ENCODE data around the gene SMARCD1.
"Not testable (repeated sequence)": the region's sequence is repeated elsewhere in the genome, so short reads cannot be mapped to it uniquely, and the experiment has no call there.

Gene SMARCD1

DNA sequence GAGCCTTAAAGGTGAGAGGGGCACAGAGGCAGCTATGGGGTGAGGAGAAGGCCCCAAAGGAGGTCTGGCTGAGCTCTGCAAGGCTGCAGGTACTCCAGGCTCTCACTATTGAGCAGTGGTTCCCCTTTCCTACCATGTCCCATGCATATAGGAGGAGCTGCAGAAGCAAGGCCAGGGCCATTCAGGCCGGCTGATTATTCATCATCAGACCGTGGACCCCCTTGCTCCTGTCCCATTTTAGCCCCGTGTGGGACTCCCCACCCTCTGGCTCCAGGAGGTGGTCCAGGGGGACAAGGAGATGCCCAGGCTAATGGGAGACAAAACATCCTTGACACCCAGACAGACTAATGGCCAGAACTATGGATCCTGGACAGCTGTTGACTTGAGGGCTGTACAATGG is 21.8 kb downstream of the SMARCD1 start:
- DNase-seq, result no peak

- no peak for DNase-seq
Observed at GRCh38 chr12:50107416-50108268, 22.5 kb downstream of the SMARCD1 start.

DNA sequence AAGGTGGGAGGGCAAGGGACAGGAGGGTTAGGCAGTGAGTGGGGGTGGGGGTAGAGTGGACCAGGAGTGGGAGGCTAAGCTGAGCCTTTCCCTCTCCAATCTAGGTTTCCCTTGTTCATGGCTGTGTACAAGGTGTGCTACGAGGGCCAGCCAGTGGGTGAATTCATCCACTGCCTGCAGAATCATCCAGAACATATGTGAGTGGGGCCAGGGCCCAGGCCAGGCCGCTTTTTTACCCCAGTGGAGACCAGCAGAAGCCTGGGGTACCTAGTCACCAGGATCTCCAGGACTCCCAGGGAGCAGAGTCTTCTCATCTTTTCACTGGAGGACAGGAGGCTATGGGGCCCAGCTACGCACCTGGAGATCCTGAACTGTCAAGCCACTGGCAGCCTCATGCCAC is 24.2 kb downstream of the SMARCD1 start:
- DNase-seq, result no peak

DNA sequence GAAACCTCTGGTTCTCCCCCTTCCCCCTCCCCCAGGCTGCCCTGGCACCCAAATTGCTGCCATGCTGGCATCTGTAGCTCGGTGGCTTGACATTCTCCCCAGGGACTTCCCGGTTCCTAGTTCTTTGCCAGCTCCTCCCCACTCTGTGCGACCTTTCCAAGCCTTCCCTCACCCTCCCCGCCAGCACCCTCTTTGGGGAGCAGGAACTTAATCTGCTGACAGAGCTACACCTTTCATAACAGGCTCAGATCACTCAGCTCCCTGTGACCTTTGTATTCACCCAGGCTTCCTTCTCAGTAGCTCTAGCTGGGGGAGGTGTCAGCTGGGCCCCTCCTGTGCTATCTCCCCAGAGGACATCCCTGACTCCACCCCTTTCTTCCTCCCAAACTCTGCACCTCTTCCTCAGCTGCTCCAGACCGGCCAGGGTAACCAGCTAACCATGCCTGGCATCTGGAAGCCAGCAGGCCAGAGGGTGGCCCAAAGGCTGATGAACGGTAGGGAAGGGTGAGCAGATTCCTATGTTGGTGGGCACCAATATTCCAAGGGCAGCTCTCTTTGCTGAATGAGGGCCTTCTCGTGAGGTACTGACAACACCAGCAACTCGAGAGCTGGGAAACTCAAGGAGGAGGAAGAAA is 25.1 kb downstream of the SMARCD1 start:
- no peak for DNase-seq

DNA sequence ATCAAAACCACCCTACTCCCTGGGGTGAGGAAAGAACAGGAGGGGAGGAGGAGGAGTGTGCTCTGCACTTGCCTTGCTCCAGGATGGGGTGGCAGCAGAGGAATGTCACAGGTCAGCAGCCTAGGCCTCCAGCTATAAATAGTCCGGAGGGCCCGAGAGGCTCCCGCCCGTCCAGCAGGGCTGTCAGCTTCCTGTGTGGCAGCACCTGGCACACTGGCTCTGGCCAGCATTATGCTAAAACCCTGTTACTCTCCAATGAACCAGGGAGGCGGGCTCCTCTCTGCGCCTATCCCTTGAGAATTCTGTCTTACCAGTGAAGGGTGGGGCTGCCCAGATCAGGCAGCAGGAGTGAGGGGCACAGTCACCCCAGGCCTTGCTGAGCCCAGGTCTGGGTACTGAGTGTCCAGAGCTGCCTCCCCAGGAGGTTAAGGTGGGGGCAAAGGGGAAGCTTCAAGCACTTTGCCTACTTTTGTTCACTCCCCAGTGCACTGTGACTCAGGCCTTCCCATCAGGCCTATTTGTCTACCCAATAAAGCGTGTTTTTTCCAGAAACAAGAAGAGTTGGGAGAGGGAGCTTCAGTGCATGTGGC is 25.7 kb downstream of the SMARCD1 start:
- DNase-seq, result no peak

DNA sequence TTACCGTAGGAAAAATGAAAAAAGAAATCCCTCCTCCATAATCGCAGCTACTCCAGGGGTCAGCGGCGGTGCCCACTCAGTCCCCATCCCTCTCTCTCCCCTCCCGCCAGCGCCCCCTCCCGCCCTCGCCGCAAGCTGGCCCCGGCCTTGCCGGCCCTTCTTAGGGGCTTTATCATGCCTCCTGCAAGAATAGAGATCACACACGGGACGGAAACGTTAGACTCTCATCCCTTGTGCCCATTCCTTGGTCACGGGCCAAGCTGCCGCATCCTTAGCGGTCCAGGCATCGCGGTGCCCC is 26.2 kb downstream of the SMARCD1 start:
- DNase-seq, result no peak

DNA sequence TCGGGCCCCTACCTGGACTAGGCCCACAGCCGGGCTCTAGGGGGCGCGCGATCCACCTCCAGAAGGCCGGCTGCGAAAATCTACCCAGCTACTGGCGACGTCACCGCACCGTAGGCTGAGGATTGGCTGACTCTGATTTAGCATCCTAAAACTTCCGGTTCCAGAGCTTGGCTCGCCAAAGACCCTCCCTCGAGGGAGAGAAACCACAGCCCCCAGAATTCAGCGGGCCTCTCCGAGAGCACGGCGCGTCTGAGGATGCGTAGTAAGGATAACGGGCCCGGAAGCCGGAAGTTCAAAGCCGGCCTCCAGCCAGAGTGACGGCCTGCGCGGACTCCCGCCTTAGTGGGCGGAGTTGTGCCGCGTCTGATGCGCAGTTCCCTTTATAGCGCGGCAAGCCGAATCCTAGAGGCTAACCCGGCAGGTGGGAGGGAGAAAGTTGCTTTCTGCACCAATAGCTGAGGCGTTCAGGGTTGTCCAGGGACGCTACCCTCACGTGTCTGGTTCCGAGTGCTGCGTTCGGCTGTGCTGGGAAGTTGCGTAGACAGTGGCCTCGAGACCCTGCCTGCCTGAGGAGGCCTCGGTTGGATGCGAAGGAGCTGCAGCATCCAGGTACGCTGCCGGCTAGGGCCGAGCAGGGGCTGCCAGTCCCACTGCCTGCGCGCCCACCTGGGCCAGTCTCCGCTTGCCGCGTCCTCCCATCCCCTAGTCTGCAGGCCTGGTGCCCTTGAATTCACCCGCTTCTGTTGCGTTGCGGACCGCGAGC is 26.7 kb downstream of the SMARCD1 start, which contains the start of gene COX14:
COX14 (plus strand) TSS at position 544 of the 763 bp plus-strand sequence. CDS start 7,808 bp downstream, outside the sequence.
- DNase-seq, result peak; percentile 97

GRCh38 chr12:50112456-50113218 is 27.5 kb downstream of the SMARCD1 start:
- no peak for DNase-seq

GRCh38 chr12:50117057-50117622 is 32.0 kb downstream of the SMARCD1 start:
- DNase-seq, result no peak

GRCh38 chr12:50119387-50119786 is 34.2 kb downstream of the SMARCD1 start:
- no peak for DNase-seq

- DNase-seq, result no peak
Observed at GRCh38 chr12:50120521-50120920, 35.4 kb downstream of the SMARCD1 start.

GRCh38 chr12:50120953-50121352 is 35.8 kb downstream of the SMARCD1 start:
- no peak for DNase-seq

GRCh38 chr12:50121641-50122040 is 36.5 kb downstream of the SMARCD1 start:
- DNase-seq, result no peak

DNA sequence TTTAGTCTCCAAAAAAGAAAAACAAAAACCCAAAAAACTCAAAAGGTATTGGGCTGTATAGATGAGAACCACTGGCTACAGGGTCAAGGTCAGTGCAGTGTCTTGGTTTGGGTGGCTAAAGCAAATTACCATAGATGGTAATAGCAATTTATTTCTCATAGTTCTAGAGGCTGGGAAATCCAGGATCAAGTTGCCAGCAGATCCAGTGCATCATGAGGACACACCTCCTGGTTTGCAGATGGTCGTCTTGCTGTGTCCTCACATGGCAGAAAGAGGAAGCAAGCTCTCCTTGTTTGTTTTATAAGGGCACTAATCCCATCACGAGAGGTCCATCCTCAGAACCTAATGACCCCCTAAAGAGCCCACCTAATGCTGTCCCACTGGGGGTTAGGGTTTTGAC is 38.1 kb downstream of the SMARCD1 start:
- DNase-seq, result no peak

DNA sequence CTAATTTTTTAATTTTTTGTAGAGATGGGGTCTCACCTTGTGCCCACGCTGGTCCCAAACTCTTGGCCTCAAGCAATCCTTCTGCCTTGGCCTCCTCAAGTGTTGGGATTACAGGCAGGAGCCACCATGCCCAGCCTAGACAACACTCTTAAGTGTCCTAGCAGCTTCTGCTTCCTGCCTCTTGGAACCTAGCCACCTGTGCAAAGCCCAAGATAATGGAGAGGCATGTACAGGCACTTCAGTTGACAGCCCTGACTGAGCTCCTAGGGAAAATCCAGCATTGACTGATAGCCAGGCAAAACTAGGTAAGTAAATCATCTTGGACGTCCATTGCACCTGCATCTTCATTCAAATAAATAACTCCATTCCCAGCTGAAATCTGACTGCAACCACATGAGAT is 42.4 kb downstream of the SMARCD1 start:
- peak; percentile 33 for DNase-seq

- DNase-seq, result no peak
Observed at GRCh38 chr12:50129290-50129689, 44.1 kb downstream of the SMARCD1 start.

- no peak for DNase-seq
Observed at GRCh38 chr12:50132505-50133135, 47.5 kb downstream of the SMARCD1 start.

DNA sequence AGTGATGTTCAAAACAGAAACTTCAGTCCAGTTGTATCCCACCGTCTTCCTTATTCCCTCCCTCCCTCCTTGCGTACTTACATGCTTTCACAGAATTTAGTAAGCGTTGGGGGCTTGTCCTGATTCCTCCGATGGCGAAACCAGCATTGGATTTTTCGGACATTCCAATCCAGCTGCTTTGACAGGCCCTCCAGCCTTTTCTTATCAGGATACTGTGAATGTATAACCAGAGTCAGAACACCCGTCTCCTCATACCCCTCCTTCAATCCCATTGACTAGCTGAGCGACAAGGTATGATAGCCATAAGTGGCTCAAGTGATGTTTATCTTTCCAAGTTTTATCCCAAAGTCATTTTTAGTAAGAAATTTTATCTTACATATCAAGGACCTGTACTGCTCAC is 57.9 kb downstream of the SMARCD1 start:
- no peak for DNase-seq

DNA sequence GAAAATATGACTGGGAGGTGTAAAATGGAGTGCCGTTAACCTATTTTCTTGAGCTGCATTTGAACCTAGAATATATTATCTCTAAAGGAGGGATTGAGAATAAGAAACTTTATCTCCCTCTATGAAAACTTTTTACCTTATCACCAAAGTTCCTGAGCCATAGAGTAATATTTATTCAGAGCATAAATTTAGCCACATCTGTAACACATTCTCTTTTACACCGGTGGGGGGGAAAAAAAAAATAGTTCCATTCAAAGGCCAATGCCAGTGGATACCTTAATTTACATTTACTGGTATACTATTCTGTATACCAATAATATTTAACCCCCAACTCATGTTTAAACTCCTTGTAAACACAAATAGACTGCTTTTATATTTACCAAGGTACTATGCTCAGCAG is 60.3 kb downstream of the SMARCD1 start:
- no peak for DNase-seq

DNA sequence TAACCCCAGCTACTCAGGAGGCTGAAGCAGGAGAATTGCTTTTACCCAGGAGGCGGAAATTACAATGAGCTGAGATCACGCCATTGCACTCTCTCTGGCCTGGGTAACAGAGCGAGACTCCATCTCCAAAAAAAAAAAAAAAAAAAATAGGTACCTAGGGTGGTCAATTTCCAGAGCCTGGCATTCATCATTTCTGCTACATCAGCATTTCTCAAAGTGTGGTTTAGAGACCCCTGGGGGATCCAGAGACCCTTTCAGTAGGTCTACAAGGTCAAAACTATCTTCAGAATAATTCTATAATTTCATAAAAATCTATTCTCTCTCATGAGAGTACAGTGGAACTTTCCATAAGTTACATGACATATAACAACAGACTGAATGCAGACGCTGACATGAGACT is 62.1 kb downstream of the SMARCD1 start:
- DNase-seq, result no peak

DNA sequence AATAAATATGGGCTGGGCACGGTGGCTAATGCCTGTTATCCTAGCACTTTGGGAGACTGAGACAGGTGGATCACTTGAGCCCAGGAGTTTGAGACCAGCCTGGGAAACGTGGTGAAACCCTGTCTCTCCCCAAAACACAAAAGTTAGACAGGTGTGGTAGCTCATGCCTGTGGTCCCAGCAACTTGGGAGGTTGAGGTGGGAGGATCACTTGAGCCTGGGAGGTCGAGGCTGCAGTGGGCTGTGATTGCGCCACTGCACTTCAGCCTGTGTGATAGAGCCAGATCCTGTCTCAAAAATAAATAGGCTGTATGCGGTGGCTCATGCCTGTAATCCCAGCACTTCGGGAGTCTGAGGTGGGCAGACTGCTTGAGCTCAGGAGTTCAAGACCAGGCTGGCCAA is 62.9 kb downstream of the SMARCD1 start:
- not testable (repeated sequence) for DNase-seq

DNA sequence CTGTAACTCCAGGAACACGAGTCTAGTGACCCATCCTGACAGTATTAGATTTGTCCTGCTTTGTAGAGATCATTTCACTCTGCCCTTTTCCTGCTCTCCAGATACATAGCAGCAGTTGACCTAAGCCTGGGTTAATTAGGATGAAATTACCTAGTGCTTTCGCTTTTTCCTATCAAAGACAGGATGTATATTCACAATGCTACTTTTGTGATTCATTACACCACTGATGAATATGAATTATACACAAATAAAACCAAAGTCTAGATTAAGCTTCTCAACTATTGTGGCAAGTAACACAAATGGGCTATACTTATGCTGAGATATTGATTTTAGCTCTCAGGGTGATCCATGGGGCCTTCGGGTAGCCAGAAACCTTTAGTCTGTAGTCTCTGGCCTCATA is 64.2 kb downstream of the SMARCD1 start:
- DNase-seq, result no peak

Data from NCI-H510A (cell line).